HG03521 (cell line): ENCODE results near the gene OR52E4.

Source experiments
- ATAC-seq: cut with Tn5 transposase; IDR thresholded peaks from one replicate; pipeline ENCODE4 v1.9.1; 2021; ENCODE audit warnings: mild to moderate bottlenecking, moderate library complexity; ENCODE audit not compliant: unreplicated experiment

OR52E4 gene

DNA sequence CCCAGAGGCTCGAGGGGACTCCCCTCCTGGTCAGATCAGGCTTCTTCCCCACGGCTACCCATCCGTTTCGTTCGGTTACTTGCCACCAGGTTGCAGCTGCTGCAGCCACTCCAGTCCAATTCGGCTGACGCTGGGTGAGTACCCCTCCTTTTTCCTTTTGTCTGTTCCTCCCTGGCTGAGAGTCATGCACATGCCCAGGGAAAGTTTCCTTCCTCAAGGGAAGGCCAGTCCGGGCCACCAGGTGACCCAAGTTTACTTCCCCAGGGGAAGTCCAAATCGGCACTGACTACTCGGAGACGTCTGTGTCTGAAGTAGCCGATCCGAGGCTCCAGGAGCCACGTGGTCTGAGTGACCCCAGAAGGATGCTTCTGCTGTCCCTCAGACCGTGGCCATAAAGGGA lies 48.4 kb downstream of the OR52E4 start:
- no peak for ATAC-seq

- no peak for ATAC-seq
Measured at GRCh38 chr11:5929571-5930368, 49.3 kb downstream of the OR52E4 start.

DNA sequence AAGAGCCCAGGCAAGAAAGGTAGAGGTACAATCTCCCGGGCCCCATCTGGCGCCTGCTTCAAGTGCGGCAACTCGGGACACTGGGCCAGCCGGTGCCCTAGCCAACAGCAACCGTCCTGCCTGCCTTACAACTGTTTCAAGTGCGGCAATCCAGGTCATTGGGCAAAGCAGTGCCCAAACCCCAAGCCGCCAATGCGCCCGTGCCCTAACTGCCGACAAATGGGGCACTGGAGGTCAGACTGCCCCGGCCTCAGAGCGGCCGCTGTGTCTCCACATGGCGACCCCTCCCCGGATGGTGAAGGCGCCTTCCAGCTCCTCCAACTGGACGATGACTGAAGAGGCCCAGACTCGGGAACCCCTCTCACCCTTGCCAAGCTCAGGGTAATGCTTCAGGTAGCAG lies 50.2 kb downstream of the OR52E4 start:
- no peak for ATAC-seq

GRCh38 chr11:5931061-5931460 lies 50.6 kb downstream of the OR52E4 start:
- no peak for ATAC-seq

DNA sequence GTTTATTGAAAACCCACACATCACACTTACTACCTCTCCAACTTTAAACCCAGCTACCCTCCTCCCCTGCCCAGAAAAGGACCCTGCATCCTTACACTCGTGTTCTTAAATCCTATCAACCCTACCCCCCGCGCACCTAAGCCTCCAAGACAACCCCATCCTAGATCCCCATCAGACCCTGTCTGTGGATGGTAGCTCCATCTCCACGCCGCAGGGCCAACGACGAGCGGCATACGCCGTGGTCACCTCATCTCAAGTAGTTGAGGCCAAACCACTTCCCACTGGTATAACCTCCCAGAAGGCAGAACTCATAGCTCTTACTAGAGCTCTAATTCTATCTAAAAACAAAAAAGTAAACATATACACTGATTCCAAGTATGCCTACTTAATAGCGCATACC lies 52.2 kb downstream of the OR52E4 start:
- ATAC-seq = no peak

DNA sequence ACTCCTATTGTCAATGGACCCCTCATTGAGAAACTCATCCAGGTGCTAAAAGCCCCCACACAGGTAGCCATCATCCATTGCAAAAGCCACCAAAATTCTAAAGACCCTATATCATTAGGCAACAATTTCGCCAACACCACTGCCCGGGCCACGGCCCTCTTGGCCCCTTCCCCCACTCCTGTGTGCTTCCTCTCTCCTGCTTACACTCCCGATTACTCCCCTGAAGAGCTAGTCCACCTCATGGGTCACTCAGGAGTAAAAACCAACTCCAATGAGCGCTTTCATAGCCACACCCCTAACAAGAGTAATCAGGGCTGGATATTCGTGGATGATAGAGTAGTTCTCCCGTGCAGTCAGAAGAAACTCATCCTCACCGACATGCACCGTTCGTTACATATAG lies 52.7 kb downstream of the OR52E4 start:
- no peak for ATAC-seq
